Epidermal melanocyte (primary cell): ENCODE results near the gene HOXD4.

ENCODE experiments used
- DNase-seq: peaks from one replicate; pipeline ENCODE4 v3.0.0; 2011; ENCODE audit warnings: low spot score; ENCODE audit not compliant: insufficient read length

Gene HOXD4

GRCh38 chr2:176156807-176157498 lies 5.6 kb downstream of the HOXD4 start, which contains the start of gene HOXD3:
TSS of gene HOXD3 (plus strand) at chr2:176157307. CDS start at chr2:176169115, 11,808 bp downstream.
- no peak for DNase-seq

DNA sequence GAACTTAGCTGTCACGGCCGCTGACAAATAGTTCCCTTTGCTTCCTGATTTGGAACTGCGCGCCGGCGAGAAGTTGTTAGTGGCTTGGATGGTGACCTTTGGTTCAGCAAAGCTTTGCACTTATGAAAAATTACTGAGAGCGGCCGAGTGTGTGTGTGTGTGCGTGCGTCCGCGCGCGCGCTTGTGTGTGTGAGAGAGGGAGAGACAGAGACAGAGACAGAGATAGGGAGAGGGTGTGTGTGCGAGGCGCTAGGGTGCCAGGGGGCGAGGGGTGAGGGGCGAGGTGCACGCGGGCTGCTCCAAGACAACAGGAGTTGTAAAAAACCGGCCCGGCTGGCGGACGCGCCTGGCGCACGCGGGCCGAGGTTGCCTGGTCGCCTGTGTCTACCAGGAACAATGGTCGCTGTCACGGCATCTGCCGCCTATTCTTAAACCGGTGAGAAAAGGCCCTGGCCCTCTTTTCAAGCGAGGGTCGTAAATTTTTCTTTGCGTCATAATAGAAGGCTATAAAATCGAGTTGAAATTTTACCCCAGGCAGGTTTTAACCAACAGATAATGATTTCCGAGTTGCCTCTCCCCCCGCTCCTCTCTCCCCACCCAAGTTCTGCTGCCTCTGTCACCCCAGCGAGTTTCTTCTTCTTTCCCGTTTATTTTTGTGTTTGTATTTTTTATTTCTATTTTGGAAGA lies 6.3 kb downstream of the HOXD4 start:
- no peak for DNase-seq

- DNase-seq: no peak
Observed at GRCh38 chr2:176158186-176158591, 6.8 kb downstream of the HOXD4 start.

DNA sequence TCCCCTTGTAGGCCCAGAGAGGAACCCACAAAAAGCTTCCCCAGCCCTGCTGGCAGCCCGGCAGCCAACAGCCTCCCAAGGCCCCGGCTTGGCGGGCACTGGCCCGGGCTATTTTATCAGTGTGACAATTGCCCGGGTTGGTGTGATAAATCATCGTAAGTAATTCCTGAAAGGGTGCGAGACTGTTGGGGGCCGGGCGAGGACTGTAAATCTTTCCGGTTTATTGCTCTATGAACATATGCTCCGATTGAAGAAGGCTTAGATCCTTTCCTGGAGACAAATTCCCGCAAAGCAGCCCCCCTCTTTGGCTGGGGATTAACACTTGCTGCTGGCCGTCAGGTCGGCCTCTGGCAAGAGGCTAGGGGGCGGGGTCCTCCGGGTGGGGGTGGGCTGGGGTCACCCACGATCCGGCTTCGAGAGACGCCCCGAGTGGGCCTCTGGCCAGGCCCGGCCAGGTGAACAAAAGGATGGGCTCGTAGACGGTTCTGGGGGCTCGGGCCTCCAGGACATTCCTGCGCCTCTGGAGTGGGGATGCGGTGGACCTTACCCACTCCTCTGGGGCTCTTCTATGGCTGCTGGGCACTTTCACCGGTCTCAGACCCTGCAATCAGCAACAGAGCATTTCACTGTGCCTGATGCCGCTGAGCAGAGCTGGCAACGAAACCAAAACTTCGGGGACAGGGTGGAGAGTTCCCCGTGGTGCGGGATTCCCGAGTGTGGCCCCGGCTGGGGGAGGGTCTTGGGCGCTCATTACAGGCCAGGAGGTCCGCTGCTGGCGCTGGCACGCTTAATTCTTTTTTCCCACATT lies 7.7 kb downstream of the HOXD4 start:
- DNase-seq: no peak

DNA sequence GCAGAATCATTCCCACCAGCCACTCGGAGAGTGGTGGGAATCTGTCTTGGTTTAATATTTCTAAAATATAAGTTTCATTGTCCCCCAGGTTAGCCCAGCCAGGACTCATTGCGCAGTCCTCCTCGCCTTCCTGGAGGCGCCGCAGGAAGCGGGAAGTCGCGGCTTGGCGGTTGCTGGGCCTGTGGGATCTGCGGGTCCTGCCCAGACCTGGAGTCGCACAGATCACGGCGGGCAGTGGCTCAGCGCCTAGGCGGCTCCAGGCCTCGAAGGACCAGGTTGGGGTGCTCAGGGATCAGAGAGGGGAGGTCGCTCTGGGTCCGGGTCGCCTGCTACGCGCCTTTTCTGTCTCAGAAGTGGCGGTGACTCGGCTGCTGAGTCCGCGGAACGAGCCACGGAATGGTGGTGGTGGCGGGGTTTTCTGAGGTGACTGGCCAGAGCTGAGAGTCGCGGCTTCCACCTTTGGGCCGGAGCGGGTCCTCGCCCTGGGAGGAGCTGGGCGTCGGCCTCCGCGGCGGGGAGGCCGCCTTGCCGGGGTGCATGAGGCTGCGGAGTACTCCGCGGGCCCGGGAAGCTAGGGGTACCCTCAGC lies 8.4 kb downstream of the HOXD4 start:
- no peak for DNase-seq

- DNase-seq: no peak
Observed at GRCh38 chr2:176160251-176160985, 9.1 kb downstream of the HOXD4 start.

DNA sequence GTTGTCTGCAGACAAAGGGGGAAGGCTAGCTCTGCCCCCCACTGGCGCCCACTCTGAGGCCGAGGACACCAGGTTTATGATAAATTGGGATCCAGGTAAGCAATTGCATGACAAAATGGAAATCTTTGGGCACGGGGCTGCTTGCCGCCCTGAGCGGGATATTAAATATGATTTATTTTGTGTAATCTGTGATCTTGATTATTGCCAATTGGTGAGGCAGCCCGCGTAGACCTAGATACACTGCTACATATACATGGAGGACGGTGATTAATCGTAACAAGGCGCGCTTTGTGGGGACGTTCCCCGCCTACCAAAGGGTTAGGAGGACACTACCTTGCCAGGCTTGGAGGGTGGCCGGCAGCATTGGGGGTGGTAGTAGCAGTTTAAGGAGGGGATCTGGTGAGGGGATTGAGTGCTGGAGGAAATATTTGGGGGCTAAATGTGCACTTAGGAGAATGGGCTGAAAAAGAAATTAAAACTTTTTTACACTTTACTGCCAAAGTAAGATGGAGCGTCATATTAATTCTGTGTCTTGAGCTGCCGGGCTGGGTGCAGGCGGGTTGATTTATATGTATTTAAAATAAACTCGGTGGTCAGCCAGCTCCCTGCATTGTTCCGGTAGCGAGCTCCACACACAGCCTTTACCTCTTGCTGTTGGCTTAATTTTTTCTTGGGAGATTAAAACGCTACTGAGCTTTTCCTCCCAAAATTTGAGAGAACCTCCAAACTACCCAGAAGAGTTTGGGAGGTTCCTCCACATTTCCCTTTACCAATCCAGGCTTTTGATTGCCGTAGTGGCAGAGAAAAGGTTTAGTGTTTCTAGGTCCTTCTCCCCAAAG lies 9.9 kb downstream of the HOXD4 start:
- DNase-seq: no peak

GRCh38 chr2:176161825-176162626 lies 10.7 kb downstream of the HOXD4 start:
- DNase-seq: peak; percentile 74

- DNase-seq: no peak
Observed at GRCh38 chr2:176162911-176163671, 11.7 kb downstream of the HOXD4 start.

- no peak for DNase-seq
Observed at GRCh38 chr2:176163672-176164056, 12.3 kb downstream of the HOXD4 start.

DNA sequence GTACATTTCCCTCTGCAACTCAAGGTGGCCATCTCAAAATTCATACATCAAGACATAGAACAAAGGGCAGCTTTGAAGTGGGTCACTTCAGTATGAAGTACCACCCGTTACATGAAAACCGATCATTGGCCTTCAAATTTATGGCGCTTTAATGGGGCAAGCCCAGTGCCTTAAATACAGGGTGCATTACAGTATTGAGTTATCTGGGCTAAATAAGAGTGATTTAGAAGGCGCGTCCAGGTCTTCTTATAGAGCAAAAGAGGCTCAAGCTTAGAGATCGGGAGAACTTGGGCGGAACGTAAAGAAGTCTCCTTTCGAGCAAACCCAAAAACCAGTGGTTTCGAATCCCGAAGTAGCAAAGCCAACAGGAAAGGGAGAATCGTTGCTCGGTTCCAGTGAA lies 12.9 kb downstream of the HOXD4 start:
- no peak for DNase-seq

GRCh38 chr2:176164611-176165369 lies 13.4 kb downstream of the HOXD4 start:
- no peak for DNase-seq

DNA sequence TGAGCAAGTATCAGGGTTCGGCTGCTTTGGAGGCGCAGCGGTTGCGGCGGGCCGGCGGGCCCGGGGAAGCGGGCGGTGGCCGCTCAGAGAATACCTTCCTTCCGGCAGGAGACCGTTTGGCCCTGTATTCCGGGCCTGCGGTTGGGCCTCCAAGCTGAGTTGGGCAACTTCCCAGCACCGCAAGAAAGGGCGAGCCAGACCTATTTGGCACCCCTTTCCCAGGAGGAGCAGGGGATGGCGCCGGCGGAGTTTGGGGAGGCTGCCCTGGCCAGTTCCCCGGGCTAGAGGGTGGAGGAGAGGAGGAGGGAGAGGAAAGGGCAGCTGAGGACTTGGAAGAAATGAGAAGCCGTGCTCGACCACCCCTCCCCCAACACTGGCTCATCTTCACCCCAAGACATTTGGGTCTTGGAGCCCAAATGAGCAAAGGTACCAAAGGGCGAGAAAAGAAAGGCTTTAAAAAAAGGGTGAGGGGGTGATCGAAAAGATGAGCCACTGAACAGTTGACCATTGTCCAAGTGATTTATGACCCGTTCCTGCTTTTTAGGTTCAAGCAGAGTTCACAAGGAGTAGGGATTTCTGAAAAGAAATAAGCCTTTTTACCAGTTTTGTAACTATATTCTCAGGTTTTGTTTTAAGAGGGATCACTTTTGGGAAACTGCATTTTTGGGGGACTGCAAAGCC lies 14.2 kb downstream of the HOXD4 start:
- DNase-seq: no peak

GRCh38 chr2:176166272-176166671 lies 14.9 kb downstream of the HOXD4 start:
- DNase-seq: no peak

DNA sequence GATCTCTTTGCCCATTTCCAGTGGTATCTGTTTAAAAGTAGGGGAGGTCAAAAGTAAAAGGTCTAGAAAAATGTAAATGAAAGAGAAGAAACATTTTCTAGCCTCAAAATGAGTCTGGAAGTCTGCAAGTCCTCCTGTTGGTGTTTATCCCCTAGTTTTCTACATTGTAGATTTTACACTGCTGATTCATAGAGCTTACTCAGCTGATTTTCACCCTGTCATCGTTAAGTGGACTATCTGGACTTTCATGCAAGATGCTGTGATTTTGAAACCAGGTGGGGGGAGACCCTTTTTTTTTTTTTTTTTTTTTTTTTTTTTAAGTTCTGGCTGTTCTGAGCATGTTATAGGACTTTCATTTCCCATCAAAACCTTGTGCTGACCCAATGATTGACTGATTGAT lies 16.0 kb downstream of the HOXD4 start:
- no peak for DNase-seq

- DNase-seq: no peak
Observed at GRCh38 chr2:176169181-176169580, 17.8 kb downstream of the HOXD4 start.

DNA sequence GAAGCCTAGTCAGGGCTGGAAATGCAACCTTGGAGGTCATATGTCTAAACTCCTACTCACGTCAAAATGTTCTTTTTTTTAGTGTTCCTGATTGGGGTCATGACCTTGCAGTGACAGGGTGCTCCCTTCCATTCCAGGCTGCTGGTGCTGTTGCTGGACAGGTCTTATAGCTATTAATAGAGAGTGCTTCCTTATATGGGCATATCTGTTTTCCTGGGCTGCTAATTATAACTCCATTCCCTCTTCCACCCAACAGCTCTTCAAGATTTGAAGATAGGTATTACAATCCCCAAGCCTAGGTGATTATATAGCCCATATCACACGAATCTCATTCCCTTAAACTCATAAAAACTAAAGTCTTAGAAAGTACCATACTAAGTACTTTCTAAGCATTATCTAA lies 18.4 kb downstream of the HOXD4 start:
- no peak for DNase-seq
